HEK293 (cell line): ENCODE measurements around the gene BTAF1.

ENCODE experiments used
- CTCF ChIA-PET: fragments of 350-600 bp; formaldehyde crosslinking; extraction: SDS; loops from one replicate; lab custom pipeline; 2021; ENCODE audit warnings: antibody characterized with exemption; lab: Yijun Ruan, JAX
- POLR2A ChIA-PET: fragments of 300-600 bp; formaldehyde crosslinking; extraction: SDS; loops from one replicate; lab custom pipeline; 2020; ENCODE audit warnings: antibody characterized with exemption, inconsistent platforms; lab: Yijun Ruan, JAX
- H3K27ac ChIP-seq: fragments of 200-500 bp; sonication (Bioruptor generic); 2 replicates; pipeline ENCODE4 v1.5.1; 2014; ENCODE audit warnings: low read depth, low read length, control low read depth, inconsistent platforms; ENCODE audit errors: extremely low read depth
- H3K36me3 ChIP-seq, 2 experiments: fragments of 200-500 bp in 1 of 2; sonication (Bioruptor generic) in 1 of 2; 1 replicate in 1 of 2; 2 replicates in 1 of 2; pipeline ENCODE4 v1.5.1; 2014 to 2017; ENCODE audit warnings: inconsistent platforms in 2 of 2, low read length in 2 of 2; ENCODE audit not compliant: control insufficient read depth in 2 of 2, insufficient read depth in 1 of 2
- H3K4me1 ChIP-seq: fragments of 200-500 bp; sonication (Bioruptor generic); 2 replicates; pipeline ENCODE4 v1.5.1; 2014; ENCODE audit warnings: mild to moderate bottlenecking, low read length, inconsistent platforms; ENCODE audit not compliant: control insufficient read depth, insufficient read depth
- H3K4me3 ChIP-seq: 2 replicates; pipeline ENCODE4 v1.5.1; 2011; ENCODE audit warnings: low read depth, mild to moderate bottlenecking, control low read depth, low read length, moderate library complexity
- H3K9me3 ChIP-seq: fragments of 200-500 bp; sonication (Bioruptor generic); 2 replicates; pipeline ENCODE4 v1.5.1; 2014; ENCODE audit warnings: low read depth, low read length, inconsistent platforms; ENCODE audit not compliant: control insufficient read depth, insufficient read depth
- ELK4 ChIP-seq: IDR thresholded peaks from 2 replicates; pipeline ENCODE4 v1.6.1; 2011; ENCODE audit warnings: mild to moderate bottlenecking, low read depth, low read length, borderline replicate concordance
- KLF7 ChIP-seq: fragments of 450-650 bp; formaldehyde crosslinking; IDR thresholded peaks from 2 replicates; pipeline ENCODE4 v1.5.1; 2016; ENCODE audit warnings: missing biosample characterization, missing genetic modification characterization, borderline replicate concordance
- PRDM1 ChIP-seq: fragments of 450-650 bp; formaldehyde crosslinking; IDR thresholded peaks from 2 replicates; pipeline ENCODE4; 2016; ENCODE audit warnings: missing biosample characterization, missing genetic modification characterization
- SP7 ChIP-seq: fragments of 450-650 bp; formaldehyde crosslinking; IDR thresholded peaks from 2 replicates; pipeline ENCODE4 v1.5.1; 2016; ENCODE audit warnings: missing biosample characterization, missing genetic modification characterization
- ZBTB1 ChIP-seq: fragments of 450-650 bp; formaldehyde crosslinking; IDR thresholded peaks from 2 replicates; pipeline ENCODE4 v1.5.1; 2016; ENCODE audit warnings: missing biosample characterization, missing genetic modification characterization
- ZBTB10 ChIP-seq: fragments of 450-650 bp; formaldehyde crosslinking; IDR thresholded peaks from 2 replicates; pipeline ENCODE4 v1.5.1; 2016; ENCODE audit warnings: missing biosample characterization, missing genetic modification characterization
- ZBTB8A ChIP-seq: fragments of 450-650 bp; formaldehyde crosslinking; IDR thresholded peaks from 2 replicates; pipeline ENCODE4 v1.5.1; 2016; ENCODE audit warnings: missing biosample characterization, missing genetic modification characterization
- ZFP3 ChIP-seq: fragments of 450-650 bp; formaldehyde crosslinking; IDR thresholded peaks from 2 replicates; pipeline ENCODE4 v1.5.1; 2016; ENCODE audit warnings: low read depth, missing biosample characterization, missing genetic modification characterization
- ZFP37 ChIP-seq: fragments of 450-650 bp; formaldehyde crosslinking; IDR thresholded peaks from 2 replicates; pipeline ENCODE4 v1.5.1; 2016; ENCODE audit warnings: missing biosample characterization, missing genetic modification characterization
- ZNF138 ChIP-seq: fragments of 450-650 bp; formaldehyde crosslinking; IDR thresholded peaks from 2 replicates; pipeline ENCODE4 v1.5.1; 2016; ENCODE audit warnings: missing biosample characterization, missing genetic modification characterization, borderline replicate concordance
- ZNF18 ChIP-seq: fragments of 450-650 bp; formaldehyde crosslinking; IDR thresholded peaks from 2 replicates; pipeline ENCODE4 v1.5.1; 2016; ENCODE audit warnings: missing biosample characterization, missing genetic modification characterization
- ZNF211 ChIP-seq: fragments of 450-650 bp; formaldehyde crosslinking; IDR thresholded peaks from 2 replicates; pipeline ENCODE4 v1.5.1; 2016; ENCODE audit warnings: low read depth, missing biosample characterization, missing genetic modification characterization
- ZNF221 ChIP-seq: fragments of 450-650 bp; formaldehyde crosslinking; IDR thresholded peaks from 2 replicates; pipeline ENCODE4 v1.5.1; 2017; ENCODE audit warnings: missing biosample characterization, missing genetic modification characterization, borderline replicate concordance
- ZNF280D ChIP-seq: fragments of 450-650 bp; formaldehyde crosslinking; IDR thresholded peaks from 2 replicates; pipeline ENCODE4 v1.5.1; 2016; ENCODE audit warnings: missing biosample characterization, missing genetic modification characterization
- ZNF324 ChIP-seq: fragments of 450-650 bp; formaldehyde crosslinking; IDR thresholded peaks from 2 replicates; pipeline ENCODE4 v1.5.1; 2016; ENCODE audit warnings: missing biosample characterization, missing genetic modification characterization
- ZNF354C ChIP-seq: fragments of 450-650 bp; formaldehyde crosslinking; IDR thresholded peaks from 2 replicates; pipeline ENCODE4 v1.5.1; 2016; ENCODE audit warnings: missing biosample characterization, missing genetic modification characterization, low read depth, borderline replicate concordance
- ZNF544 ChIP-seq: fragments of 450-650 bp; formaldehyde crosslinking; IDR thresholded peaks from 2 replicates; pipeline ENCODE4 v1.5.0; 2017; ENCODE audit warnings: missing biosample characterization, missing genetic modification characterization
- ZNF561 ChIP-seq: fragments of 450-650 bp; IDR thresholded peaks from 2 replicates; pipeline ENCODE4 v1.5.1; 2018; ENCODE audit warnings: missing biosample characterization, missing genetic modification characterization, borderline replicate concordance
- ZNF707 ChIP-seq: fragments of 450-650 bp; formaldehyde crosslinking; IDR thresholded peaks from 2 replicates; pipeline ENCODE4 v1.5.1; 2016; ENCODE audit warnings: missing biosample characterization, missing genetic modification characterization
- ZSCAN18 ChIP-seq: fragments of 450-650 bp; formaldehyde crosslinking; IDR thresholded peaks from 2 replicates; pipeline ENCODE4 v1.5.1; 2016; ENCODE audit warnings: missing biosample characterization, missing genetic modification characterization

Gene BTAF1

GRCh38 chr10:92064506-92064905 lies 140.9 kb downstream of the BTAF1 start:
- no peak overlapping the region for H3K4me3 ChIP-seq
- no peaks in the 10 kb centered on the region for H3K36me3 ChIP-seq
- no peaks in the 10 kb centered on the region for H3K4me1 ChIP-seq
- TF ChIP-seq ZNF354C (tag by site-specific recombination) (no peak), ZBTB8A (tag by site-specific recombination) (no peak), ZNF18 (tag by site-specific recombination) (no peak), ZNF561 (tag by site-specific recombination) (no peak), SP7 (tag by site-specific recombination) (no peak), ZNF324 (no peak), ZBTB10 (tag by site-specific recombination) (no peak)
- TF ChIP-seq, all 188 proteins: peak for 0
- H3K9me3 ChIP-seq, result no peaks in the 10 kb centered on the region
- H3K27ac ChIP-seq, result no peak overlapping the region
- CTCF ChIA-PET, result interaction anchor here (0.6 kb wide), 1 partner anchor 136 kb away, joined by 4 read pairs; no protein-coding TSS in a partner anchor
- POLR2A ChIA-PET, result no interaction called here

GRCh38 chr10:92066386-92066785 lies 142.8 kb downstream of the BTAF1 start:
- no peak for TF ChIP-seq ZNF211 (tag by site-specific recombination)
- no peak for TF ChIP-seq ZNF544 (tag by site-specific recombination)
- no peak for TF ChIP-seq ZFP37 (tag by site-specific recombination)
- TF ChIP-seq ZNF138, result no peak
- no peak for TF ChIP-seq ZNF221 (tag by site-specific recombination)
- no peak for TF ChIP-seq ELK4
- TF ChIP-seq KLF7 (tag by site-specific recombination), result no peak
- TF ChIP-seq ZNF707 (tag by site-specific recombination), result no peak
- no peak for TF ChIP-seq ZFP3 (tag by site-specific recombination)
- no peak for TF ChIP-seq PRDM1 (tag by site-specific recombination)
- TF ChIP-seq ZBTB1 (tag by site-specific recombination), result no peak
- ChIA-PET POLR2A (no interaction called here), CTCF (interaction anchor here (1.0 kb wide), 1 partner anchor 11 kb away, joined by 3 read pairs; no protein-coding TSS in a partner anchor)
- Histone ChIP-seq H3K9me3 (no peaks in the 10 kb centered on the region), H3K36me3 (no peaks in the 10 kb centered on the region), H3K27ac (no peak overlapping the region), H3K4me1 (no peaks in the 10 kb centered on the region), H3K4me3 (no peak overlapping the region)

- Histone ChIP-seq H3K9me3 (no peaks in the 10 kb centered on the region), H3K36me3 (no peaks in the 10 kb centered on the region), H3K4me3 (no peak overlapping the region), H3K4me1 (no peaks in the 10 kb centered on the region), H3K27ac (no peak overlapping the region)
- ChIA-PET POLR2A (no interaction called here), CTCF (interaction anchor here (0.5 to 0.6 kb wide), 2 partner anchors 17 to 33 kb away, joined by 4 read pairs; no protein-coding TSS in a partner anchor)
- TF ChIP-seq ELK4 (no peak), ZNF280D (no peak), ZSCAN18 (tag by site-specific recombination) (no peak), KLF7 (tag by site-specific recombination) (no peak)
Measured at GRCh38 chr10:92068900-92069299, 145.3 kb downstream of the BTAF1 start.
